HG03457 (cell line): Measurements from ENCODE around the gene HS3ST6.
A peak's percentile ranks its signal among the peaks of the same experiment; 100 is the strongest.
"Not testable (repeated sequence)": the region's sequence is repeated elsewhere in the genome, so short reads cannot be mapped to it uniquely, and the experiment has no call there.

ENCODE experiments used
- ATAC-seq: cut with Tn5 transposase; IDR thresholded peaks from one replicate; pipeline ENCODE4 v1.9.1; 2021; ENCODE audit warnings: moderate number of reproducible peaks; ENCODE audit not compliant: unreplicated experiment

Gene HS3ST6

GRCh38 chr16:1947369-1947670 lies 29.1 kb upstream of the HS3ST6 start:
- ATAC-seq, result no peak

- ATAC-seq, result no peak
Observed at GRCh38 chr16:1946495-1947368, 28.5 kb upstream of the HS3ST6 start.

DNA sequence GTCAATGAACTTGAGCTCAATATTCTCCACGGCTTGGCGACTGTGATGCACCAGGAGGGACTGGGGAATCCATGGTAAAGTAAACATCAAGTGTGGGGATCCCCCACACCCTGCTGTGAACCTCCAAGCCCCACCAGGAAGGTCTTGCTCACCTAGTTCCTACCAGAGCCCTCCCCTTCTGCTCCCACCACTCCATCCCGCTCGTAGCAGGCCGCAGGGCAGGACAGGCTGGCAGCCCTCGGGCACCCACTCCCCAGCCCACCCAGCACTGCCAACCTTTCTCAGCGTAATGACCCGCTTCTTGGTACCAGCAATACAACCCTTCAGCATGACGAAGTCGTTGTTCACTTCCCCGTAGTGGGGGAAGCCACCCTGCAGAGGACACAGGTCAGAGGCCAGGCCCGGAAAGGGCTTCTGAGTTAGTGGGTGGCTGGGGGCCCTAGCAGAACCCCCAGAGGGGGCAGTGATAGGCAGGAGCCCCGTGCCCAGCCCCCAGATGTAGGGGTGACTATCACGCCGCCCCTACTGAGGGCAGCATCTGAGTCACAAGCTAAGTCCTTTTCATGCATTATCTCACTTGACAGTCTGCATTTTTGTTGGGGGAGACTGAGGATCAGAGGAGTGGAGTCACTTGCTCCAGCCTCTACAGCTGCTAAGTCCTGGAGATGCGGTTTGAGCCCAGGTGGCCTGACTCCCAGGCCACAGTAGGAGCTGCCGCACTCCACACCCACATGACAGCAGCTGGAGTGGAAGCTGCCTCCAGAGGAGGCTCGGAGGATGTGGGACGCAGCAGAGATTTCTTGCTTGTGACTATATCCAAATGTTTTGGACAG lies 27.6 kb upstream of the HS3ST6 start:
- ATAC-seq, result no peak

- ATAC-seq, result no peak
Observed at GRCh38 chr16:1944612-1945199, 26.5 kb upstream of the HS3ST6 start.

GRCh38 chr16:1942810-1943726 lies 24.9 kb upstream of the HS3ST6 start, which contains the start of gene MSRB1:
Gene MSRB1, minus strand, starts transcription at chr16:1943199. Its CDS starts 43 bp downstream, at chr16:1943156.
- ATAC-seq, result peak; percentile 84

- no peak for ATAC-seq
Observed at GRCh38 chr16:1942047-1942809, 24.0 kb upstream of the HS3ST6 start.

- no peak for ATAC-seq
Observed at GRCh38 chr16:1941162-1942046, 23.2 kb upstream of the HS3ST6 start.

DNA sequence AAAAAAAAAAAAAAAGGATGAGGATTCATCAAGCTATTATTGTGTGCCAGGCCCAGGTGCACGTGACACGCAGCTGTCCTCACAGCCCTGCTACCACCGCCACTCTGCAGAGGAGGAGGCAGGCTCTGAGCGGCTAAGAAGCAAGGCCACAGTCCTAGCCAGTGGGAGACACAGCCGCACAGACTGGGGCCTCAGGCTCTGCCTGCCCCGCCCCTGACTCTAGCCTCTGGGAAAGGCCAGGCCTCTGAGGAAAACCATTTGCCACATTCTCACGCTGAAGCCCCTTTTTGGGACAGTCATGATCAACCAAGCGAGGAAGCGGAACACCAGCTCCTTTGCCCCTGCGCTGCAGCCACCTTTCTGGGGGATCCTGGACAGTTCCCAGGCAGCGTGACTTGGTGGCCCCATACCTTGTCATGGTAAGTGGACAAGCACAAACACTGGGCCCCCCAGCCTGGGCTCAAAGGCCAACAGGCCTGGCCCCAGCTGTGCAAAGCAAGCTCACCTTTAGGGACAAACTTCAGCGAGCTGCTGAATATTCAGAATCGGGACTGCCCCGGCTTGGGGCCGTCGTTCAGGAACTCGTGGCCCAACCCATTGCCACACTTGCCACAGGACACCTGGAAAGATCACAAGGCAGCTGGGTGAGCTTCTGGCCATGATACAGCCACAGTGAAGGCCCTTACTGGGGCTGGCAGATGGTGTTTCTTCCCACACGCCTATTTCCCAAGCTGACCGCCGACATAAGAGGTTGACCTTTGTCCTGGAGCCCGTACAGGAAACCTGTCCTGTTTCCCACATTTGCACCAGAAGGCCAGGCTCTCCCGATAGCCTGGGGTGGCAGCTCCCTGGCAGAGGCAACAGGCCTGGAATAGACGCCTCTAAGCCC lies 22.3 kb upstream of the HS3ST6 start:
- ATAC-seq, result no peak

GRCh38 chr16:1939833-1940232 lies 21.6 kb upstream of the HS3ST6 start:
- not testable (repeated sequence) for ATAC-seq

GRCh38 chr16:1938910-1939309 lies 20.7 kb upstream of the HS3ST6 start:
- ATAC-seq, result no peak

DNA sequence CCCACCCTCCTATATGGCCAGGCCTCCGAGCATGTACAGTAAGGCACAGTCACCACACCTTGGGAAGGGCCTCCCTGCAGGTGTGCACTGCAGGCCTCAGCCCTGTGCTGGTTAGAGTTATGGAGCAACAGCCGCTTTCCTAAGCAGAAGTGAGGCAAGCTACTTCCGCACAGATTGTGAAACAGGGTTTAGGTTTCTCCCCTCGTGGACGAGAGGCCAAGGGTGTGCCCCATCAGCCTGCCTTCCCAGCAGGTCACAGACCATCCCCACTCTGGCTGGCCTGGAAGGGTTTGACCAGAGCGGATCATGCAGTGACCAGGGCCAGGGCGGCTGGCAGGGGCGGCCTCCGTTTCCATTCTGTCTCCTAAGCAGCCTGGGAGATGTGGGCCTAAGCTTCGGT lies 20.1 kb upstream of the HS3ST6 start:
- ATAC-seq, result no peak

DNA sequence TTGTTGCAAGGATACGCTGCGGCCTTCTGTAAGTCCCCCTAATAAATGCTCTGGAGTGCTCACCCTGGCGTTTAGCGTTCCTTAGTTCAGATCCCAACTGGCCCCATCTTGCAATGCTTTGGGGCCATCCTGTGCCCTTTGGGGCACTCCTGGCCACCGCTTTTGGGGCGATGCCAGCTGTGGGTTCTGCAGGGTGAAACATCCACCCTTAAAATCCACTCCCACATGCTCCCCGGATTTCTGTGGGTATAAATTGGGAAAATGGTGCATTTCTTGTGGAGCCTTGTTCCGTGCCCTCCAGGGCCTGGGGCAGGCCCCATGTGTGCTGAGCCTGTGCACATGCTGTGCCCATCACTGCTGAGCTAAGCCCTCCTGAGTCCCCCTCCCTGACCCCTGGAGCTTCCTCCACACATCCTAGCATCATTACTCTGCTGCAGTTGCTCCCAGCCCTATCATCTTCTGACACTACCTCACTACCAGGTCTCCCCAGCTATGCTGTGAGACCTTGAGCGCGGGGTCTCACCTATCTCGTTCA lies 18.8 kb upstream of the HS3ST6 start:
- ATAC-seq, result no peak

- ATAC-seq, result no peak
Observed at GRCh38 chr16:1933097-1933661, 15.0 kb upstream of the HS3ST6 start.

- no peak for ATAC-seq
Observed at GRCh38 chr16:1932050-1933028, 14.1 kb upstream of the HS3ST6 start.

- no peak for ATAC-seq
Observed at GRCh38 chr16:1930338-1930720, 12.1 kb upstream of the HS3ST6 start.
